Measurements from ENCODE around the gene STK25.

Gene STK25

GRCh38 chr2:241508240-241509154, at the start of gene STK25:
STK25 (minus strand) TSS chr2:241508584; CDS start chr2:241508035, 549 bp downstream.
- peak; percentile 66 to 87 for DNase-seq

GRCh38 chr2:241556746-241557145, 48.4 kb upstream of the STK25 start:
- DNase-seq: no peak

GRCh38 chr2:241555711-241556110, 47.3 kb upstream of the STK25 start:
- no peak for DNase-seq

GRCh38 chr2:241554610-241555322, 46.4 kb upstream of the STK25 start:
- DNase-seq: no peak

- DNase-seq: no peak
These were observed 45.6 kb upstream of the STK25 start for GRCh38 chr2:241553981-241554380.

- no peak for DNase-seq
These were observed 45.1 kb upstream of the STK25 start for GRCh38 chr2:241553512-241553830.

GRCh38 chr2:241551998-241552737, 43.8 kb upstream of the STK25 start:
- no peak for DNase-seq

- DNase-seq: no peak
These were observed 43.2 kb upstream of the STK25 start for GRCh38 chr2:241551599-241551997.

- DNase-seq: no peak
These were observed 42.5 kb upstream of the STK25 start for GRCh38 chr2:241550616-241551580.

- no peak for DNase-seq
These were observed 40.1 kb upstream of the STK25 start for GRCh38 chr2:241548451-241548835.

- DNase-seq: no peak
These were observed 39.5 kb upstream of the STK25 start for GRCh38 chr2:241547781-241548450.

- DNase-seq: no peak
These were observed 38.6 kb upstream of the STK25 start for GRCh38 chr2:241546771-241547498.

- no peak for DNase-seq
These were observed 37.4 kb upstream of the STK25 start for GRCh38 chr2:241545523-241546473.

- no peak for DNase-seq
These were observed 36.7 kb upstream of the STK25 start for GRCh38 chr2:241545106-241545505.

GRCh38 chr2:241542278-241542605, 33.9 kb upstream of the STK25 start:
- no peak for DNase-seq

- DNase-seq: no peak
These were observed 33.3 kb upstream of the STK25 start for GRCh38 chr2:241541564-241542277.

- DNase-seq: no peak
These were observed 32.6 kb upstream of the STK25 start for GRCh38 chr2:241540771-241541561.

- no peak for DNase-seq
These were observed 32.0 kb upstream of the STK25 start for GRCh38 chr2:241540401-241540770.
